Mesothelial cell of epicardium (in vitro differentiated cells): ENCODE results near the gene HAL. TPM values are rescaled to one million over a fixed set of nuclear protein-coding genes. Genes with fewer than 3 reads are reported as not detected.

Experiments used
- DNase-seq, 2 experiments: peaks; one replicate each; pipeline ENCODE4 v3.0.0; 2021; ENCODE audit warnings: low spot score in 2 of 2; ENCODE audit not compliant: unreplicated experiment in 2 of 2
- H3K27ac Mint-ChIP-seq: 2 replicates; pipeline ENCODE4 v1.8.0; 2021; ENCODE audit warnings: mixed read lengths
- H3K27me3 Mint-ChIP-seq: 2 replicates; pipeline ENCODE4 v1.8.0; 2021; ENCODE audit warnings: low read depth, mixed read lengths
- H3K36me3 Mint-ChIP-seq: 2 replicates; pipeline ENCODE4 v1.8.0; 2021; ENCODE audit warnings: mixed read lengths
- H3K4me1 Mint-ChIP-seq: 2 replicates; pipeline ENCODE4 v1.8.0; 2021; ENCODE audit warnings: mixed read lengths
- H3K4me3 Mint-ChIP-seq: 2 replicates; pipeline ENCODE4 v1.8.0; 2021; ENCODE audit warnings: mild to moderate bottlenecking, moderate library complexity, mixed read lengths
- H3K9me3 Mint-ChIP-seq: 2 replicates; pipeline ENCODE4 v1.8.0; 2021; ENCODE audit warnings: mixed read lengths
- CTCF ChIP-seq: fragments of 200-600 bp; sonication (generic); IDR thresholded peaks from one replicate; pipeline ENCODE4 v1.5.0; 2021; ENCODE audit warnings: antibody characterized with exemption; ENCODE audit not compliant: unreplicated experiment
- total RNA-seq: library from RNA; stranded (reverse); gene quantifications from 3 replicates; pipeline ENCODE4 v1.2.1, GENCODE V29; 2021

HAL gene
- total RNA-seq, 1 donor from 2014 or later = 2.0 TPM

- H3K4me1 Mint-ChIP-seq = no peaks in the 10 kb centered on the region
- H3K4me3 Mint-ChIP-seq = no peak overlapping the region
- no peak for DNase-seq
- no peaks in the 10 kb centered on the region for H3K9me3 Mint-ChIP-seq
- peaks cover 17% of the 10 kb centered on the region for H3K27me3 Mint-ChIP-seq
- H3K36me3 Mint-ChIP-seq = no peaks in the 10 kb centered on the region
- TF ChIP-seq CTCF = no peak
- H3K27ac Mint-ChIP-seq = no peak overlapping the region
Measured at GRCh38 chr12:95988506-95989275, 7.5 kb downstream of the HAL start.

- DNase-seq = no peak
- peaks cover 10% of the 10 kb centered on the region for H3K27me3 Mint-ChIP-seq
- H3K4me1 Mint-ChIP-seq = no peaks in the 10 kb centered on the region
- H3K9me3 Mint-ChIP-seq = no peaks in the 10 kb centered on the region
- no peak overlapping the region for H3K4me3 Mint-ChIP-seq
- no peak for TF ChIP-seq CTCF
- no peak overlapping the region for H3K27ac Mint-ChIP-seq
- no peaks in the 10 kb centered on the region for H3K36me3 Mint-ChIP-seq
Measured at GRCh38 chr12:95986635-95987570, 9.2 kb downstream of the HAL start.

GRCh38 chr12:95984682-95985081 is 11.5 kb downstream of the HAL start:
- Mint-ChIP-seq H3K27me3 (peaks cover 9% of the 10 kb centered on the region), H3K36me3 (no peaks in the 10 kb centered on the region), H3K4me1 (no peaks in the 10 kb centered on the region), H3K9me3 (no peaks in the 10 kb centered on the region), H3K4me3 (no peak overlapping the region), H3K27ac (no peak overlapping the region)
- TF ChIP-seq CTCF = no peak
- DNase-seq = no peak

DNA sequence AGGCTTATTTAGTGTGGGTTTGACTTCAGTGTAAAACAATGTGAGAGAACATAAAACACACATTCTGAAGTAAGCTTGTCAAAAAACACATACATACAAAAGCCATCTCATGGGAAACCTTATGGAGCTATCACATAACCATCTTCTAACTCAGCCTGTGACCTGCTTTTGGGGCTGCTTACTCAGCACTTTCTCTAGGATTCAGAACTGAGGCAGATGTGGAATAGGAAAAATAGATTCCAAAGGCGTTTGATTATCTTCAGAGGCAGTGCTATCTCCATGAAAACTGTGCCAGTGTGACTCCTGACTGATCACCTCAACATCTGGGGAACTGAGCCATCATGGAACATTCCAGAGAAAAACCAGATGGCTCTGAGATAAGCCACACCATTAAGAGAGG is 13.5 kb downstream of the HAL start:
- TF ChIP-seq CTCF = no peak
- Mint-ChIP-seq H3K4me1 (no peaks in the 10 kb centered on the region), H3K4me3 (no peak overlapping the region), H3K36me3 (no peaks in the 10 kb centered on the region), H3K27ac (no peak overlapping the region), H3K9me3 (no peaks in the 10 kb centered on the region), H3K27me3 (peaks cover 1% of the 10 kb centered on the region)
- DNase-seq = no peak

- no peak overlapping the region for H3K4me3 Mint-ChIP-seq
- H3K27ac Mint-ChIP-seq = no peak overlapping the region
- no peaks in the 10 kb centered on the region for H3K9me3 Mint-ChIP-seq
- H3K27me3 Mint-ChIP-seq = peaks cover 1% of the 10 kb centered on the region
- DNase-seq = no peak
- no peaks in the 10 kb centered on the region for H3K4me1 Mint-ChIP-seq
- no peak for TF ChIP-seq CTCF
- no peaks in the 10 kb centered on the region for H3K36me3 Mint-ChIP-seq
Measured at GRCh38 chr12:95980437-95980836, 15.7 kb downstream of the HAL start.
